Measurements from ENCODE around the gene BACH2.

Gene BACH2

DNA sequence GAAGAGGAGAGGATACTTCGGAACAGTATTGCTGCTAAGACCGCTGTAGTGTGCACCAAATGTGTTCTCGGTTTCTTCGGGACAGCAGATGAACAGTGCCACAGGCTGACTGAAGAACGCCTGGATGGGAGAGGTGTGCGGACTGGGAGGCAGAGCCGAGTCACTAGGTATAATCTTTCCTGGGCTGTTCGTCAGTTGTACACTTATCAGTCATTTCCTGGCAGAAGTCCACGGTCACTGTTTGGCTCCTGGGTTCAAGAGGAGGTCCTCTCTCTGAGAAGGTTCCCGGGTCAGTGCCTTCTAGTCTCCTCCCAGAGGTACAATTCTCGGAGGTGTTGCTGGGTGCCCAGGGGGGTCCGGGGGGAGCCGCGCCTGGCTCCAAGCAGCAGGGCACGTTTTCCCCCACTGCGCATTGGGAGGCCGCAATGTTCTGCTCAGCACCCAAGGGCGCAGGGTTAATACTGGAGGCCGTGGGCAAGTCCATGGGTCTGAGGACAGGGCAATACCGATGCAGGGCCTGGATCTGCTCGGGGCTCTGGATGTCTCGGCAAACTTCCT is 364.3 kb downstream of the BACH2 start:
- no peak for TF ChIP-seq POLR2AphosphoS5 (IDR thresholded peaks at IDR 0.05; ENCODE audit: low read depth, low read length)

DNA sequence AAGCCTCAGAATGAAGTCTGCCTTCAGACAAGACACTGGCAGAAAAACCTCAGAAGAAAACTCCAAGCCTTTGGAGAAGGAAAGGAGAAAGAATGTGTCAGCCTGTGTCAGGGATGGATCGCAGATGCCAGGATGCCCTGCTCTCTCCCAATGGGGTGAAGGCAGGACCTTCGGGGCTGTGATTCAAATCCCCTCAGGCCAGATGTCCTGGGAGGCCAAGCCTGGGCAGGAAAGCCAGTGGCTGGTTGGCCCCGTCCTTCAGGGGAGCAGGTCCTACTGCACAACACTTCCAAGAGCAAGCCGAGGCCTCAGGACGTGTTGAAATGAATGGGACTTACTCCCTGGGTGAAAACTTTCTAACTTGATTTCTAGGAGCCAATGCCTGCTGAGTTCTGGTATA is 365.9 kb downstream of the BACH2 start:
- TF ChIP-seq TAF1 (IDR thresholded peaks at IDR 0.05; ENCODE audit: borderline replicate concordance, insufficient read depth, low read length) (no peak), SIN3A (IDR thresholded peaks at IDR 0.05; ENCODE audit: borderline replicate concordance, insufficient read depth, low read length) (no peak), POLR2AphosphoS5 (IDR thresholded peaks at IDR 0.05; ENCODE audit: low read depth, low read length) (no peak), FOXP2 (optimal IDR thresholded peaks at IDR 0.05; ENCODE audit: borderline replicate concordance, extremely low read depth, extremely low read length, insufficient read depth) (no peak)
- TF ChIP-seq, protein P1, sequence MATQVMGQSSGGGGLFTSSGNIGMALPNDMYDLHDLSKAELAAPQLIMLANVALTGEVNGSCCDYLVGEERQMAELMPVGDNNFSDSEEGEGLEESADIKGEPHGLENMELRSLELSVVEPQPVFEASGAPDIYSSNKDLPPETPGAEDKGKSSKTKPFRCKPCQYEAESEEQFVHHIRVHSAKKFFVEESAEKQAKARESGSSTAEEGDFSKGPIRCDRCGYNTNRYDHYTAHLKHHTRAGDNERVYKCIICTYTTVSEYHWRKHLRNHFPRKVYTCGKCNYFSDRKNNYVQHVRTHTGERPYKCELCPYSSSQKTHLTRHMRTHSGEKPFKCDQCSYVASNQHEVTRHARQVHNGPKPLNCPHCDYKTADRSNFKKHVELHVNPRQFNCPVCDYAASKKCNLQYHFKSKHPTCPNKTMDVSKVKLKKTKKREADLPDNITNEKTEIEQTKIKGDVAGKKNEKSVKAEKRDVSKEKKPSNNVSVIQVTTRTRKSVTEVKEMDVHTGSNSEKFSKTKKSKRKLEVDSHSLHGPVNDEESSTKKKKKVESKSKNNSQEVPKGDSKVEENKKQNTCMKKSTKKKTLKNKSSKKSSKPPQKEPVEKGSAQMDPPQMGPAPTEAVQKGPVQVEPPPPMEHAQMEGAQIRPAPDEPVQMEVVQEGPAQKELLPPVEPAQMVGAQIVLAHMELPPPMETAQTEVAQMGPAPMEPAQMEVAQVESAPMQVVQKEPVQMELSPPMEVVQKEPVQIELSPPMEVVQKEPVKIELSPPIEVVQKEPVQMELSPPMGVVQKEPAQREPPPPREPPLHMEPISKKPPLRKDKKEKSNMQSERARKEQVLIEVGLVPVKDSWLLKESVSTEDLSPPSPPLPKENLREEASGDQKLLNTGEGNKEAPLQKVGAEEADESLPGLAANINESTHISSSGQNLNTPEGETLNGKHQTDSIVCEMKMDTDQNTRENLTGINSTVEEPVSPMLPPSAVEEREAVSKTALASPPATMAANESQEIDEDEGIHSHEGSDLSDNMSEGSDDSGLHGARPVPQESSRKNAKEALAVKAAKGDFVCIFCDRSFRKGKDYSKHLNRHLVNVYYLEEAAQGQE (IDR thresholded peaks at IDR 0.05; ENCODE audit: insufficient read depth in 1 of 2, low read depth in 2 of 2, low read length in 2 of 2) = no peak

DNA sequence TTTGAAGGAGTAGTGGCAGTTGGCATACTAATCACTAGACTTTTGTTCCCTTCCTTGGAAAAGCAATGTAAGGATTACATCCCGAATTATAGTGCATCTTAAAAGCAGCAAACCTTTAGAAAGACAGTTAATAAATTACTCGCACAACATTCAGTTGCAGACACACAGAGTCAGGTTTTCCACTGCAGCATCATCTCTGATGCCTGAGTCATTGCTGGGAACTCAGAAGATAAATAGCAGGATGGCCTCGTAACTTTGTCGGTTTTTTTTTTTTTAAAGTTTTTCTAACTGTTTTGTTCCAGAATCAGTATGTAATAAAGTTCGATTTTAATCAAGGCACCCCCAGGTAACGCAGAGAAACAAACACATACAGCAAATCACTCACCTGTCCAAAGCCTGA is 368.0 kb downstream of the BACH2 start:
- TF ChIP-seq SIN3A (IDR thresholded peaks at IDR 0.05; ENCODE audit: borderline replicate concordance, insufficient read depth, low read length) = no peak
- no peak for TF ChIP-seq TAF1 (IDR thresholded peaks at IDR 0.05; ENCODE audit: borderline replicate concordance, insufficient read depth, low read length)
- TF ChIP-seq, protein P1 (IDR thresholded peaks at IDR 0.05; ENCODE audit: insufficient read depth in 1 of 2, low read depth in 2 of 2, low read length in 2 of 2) = no peak
- no peak for TF ChIP-seq FOXP2 (optimal IDR thresholded peaks at IDR 0.05; ENCODE audit: borderline replicate concordance, extremely low read depth, extremely low read length, insufficient read depth)
- no peak for TF ChIP-seq POLR2AphosphoS5 (IDR thresholded peaks at IDR 0.05; ENCODE audit: low read depth, low read length)

DNA sequence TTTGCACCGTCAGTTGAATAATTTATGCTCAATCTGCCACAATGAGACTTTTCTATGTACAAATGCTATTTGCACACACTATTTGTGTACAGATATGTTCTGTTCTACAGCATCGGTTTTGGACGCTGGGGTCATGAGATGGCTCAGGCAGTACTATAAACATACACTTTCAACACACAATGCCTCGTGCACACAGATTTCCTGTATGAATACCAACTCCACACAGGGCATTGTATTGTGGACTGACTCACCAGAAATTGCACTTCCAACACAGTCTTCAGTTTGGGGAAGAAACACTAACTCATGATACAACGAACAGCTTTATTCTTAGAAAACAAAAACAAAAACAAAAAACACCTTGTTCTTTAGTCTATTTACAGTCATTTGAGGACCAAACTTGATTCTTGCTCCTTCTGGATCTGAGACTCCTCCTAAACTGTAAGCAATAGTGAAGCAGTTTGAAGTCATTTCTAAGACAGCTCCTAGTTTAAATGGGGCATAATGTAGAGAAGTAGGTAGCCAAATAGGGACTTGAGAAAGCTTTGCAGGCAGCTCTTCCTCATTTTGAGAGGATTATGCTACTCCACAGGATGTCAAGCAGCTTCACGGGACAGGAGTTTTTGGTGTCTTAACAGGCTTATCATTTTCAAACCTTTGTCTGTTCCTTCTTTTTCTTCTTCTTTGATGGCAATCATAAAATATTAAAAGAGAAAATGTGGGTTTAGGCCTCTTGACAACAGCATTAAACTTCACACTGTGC is 368.7 kb downstream of the BACH2 start:
- TF ChIP-seq POLR2AphosphoS5 (IDR thresholded peaks at IDR 0.05; ENCODE audit: low read depth, low read length) (no peak; the same call in 1 of the 2 replicates), SIN3A (IDR thresholded peaks at IDR 0.05; ENCODE audit: borderline replicate concordance, insufficient read depth, low read length) (no peak), FOXP2 (optimal IDR thresholded peaks at IDR 0.05; ENCODE audit: borderline replicate concordance, extremely low read depth, extremely low read length, insufficient read depth) (no peak), TAF1 (IDR thresholded peaks at IDR 0.05; ENCODE audit: borderline replicate concordance, insufficient read depth, low read length) (no peak)
- TF ChIP-seq, protein P1 (IDR thresholded peaks at IDR 0.05; ENCODE audit: insufficient read depth in 1 of 2, low read depth in 2 of 2, low read length in 2 of 2) = no peak

DNA sequence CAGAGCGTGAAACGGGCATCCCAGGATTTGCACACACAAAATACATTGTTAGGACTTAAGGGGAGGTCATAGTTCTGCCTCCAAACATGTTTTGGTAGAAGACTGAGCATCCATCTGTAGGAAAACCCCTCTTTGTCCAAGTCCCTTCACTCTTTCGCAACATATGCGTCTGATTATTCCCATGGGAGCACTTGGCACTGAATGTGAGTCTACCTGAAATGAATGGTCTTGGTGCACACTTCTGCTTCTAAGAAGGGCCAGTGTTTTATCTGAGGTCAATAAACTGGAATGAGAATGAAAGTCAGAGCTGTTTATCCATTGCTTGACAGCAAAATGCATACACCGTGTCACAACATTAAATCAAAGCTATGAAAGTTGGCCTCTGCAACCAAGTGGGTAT is 369.4 kb downstream of the BACH2 start:
- TF ChIP-seq SIN3A (IDR thresholded peaks at IDR 0.05; ENCODE audit: borderline replicate concordance, insufficient read depth, low read length) (no peak), TAF1 (IDR thresholded peaks at IDR 0.05; ENCODE audit: borderline replicate concordance, insufficient read depth, low read length) (no peak), FOXP2 (optimal IDR thresholded peaks at IDR 0.05; ENCODE audit: borderline replicate concordance, extremely low read depth, extremely low read length, insufficient read depth) (no peak), POLR2AphosphoS5 (IDR thresholded peaks at IDR 0.05; ENCODE audit: low read depth, low read length) (no peak; the same call in 1 of the 2 replicates)
- TF ChIP-seq, protein P1 (IDR thresholded peaks at IDR 0.05; ENCODE audit: insufficient read depth in 1 of 2, low read depth in 2 of 2, low read length in 2 of 2) = no peak

Data from PFSK-1 (cell line).